ENCODE data around the gene RAG1. TPM values are rescaled to one million over a fixed set of nuclear protein-coding genes. Genes with fewer than 3 reads are reported as not detected.

The RAG1 gene
- total and polyA plus RNA-seq, 2 of the 8 experiments (the other 6 are each of a cell fraction or from before 2014, with no cell fraction given): 0.14 to 0.58 TPM

- Histone ChIP-seq H3K56ac (replicated peaks; ENCODE audit: insufficient read length, low read depth, low read length) (no peak overlapping the region), H3K36me3 (ENCODE audit: control insufficient read depth in 2 of 4, insufficient read depth in 4 of 4, low read length in 3 of 4) (no peaks in the 10 kb centered on the region), H3K79me1 (ENCODE audit: low read depth, low read length) (no peaks in the 10 kb centered on the region), H4K20me1 (replicated peaks in 1 of 2; ENCODE audit: control insufficient read depth in 1 of 2, insufficient read depth in 2 of 2, low read length in 2 of 2) (peaks cover 0 to 2% of the 10 kb centered on the region in 2 experiments), H3K4me1 (replicated peaks in 1 of 4; ENCODE audit: control insufficient read depth in 3 of 4, insufficient read depth in 4 of 4, low read length in 3 of 4) (no peaks in the 10 kb centered on the region), H3K9ac (replicated peaks in 1 of 4; ENCODE audit: extremely low read depth in 1 of 4, low read depth in 3 of 4, low read length in 3 of 4) (no peak overlapping the region), H2AK5ac (ENCODE audit: low read depth, low read length) (no peak overlapping the region), H3K14ac (ENCODE audit: insufficient read length) (no peak overlapping the region), H3K27me3 (replicated peaks in 1 of 4; ENCODE audit: control insufficient read depth in 3 of 4, extremely low read depth in 1 of 4, insufficient read depth in 3 of 4, low read length in 3 of 4) (no peaks in the 10 kb centered on the region), H4K91ac (replicated peaks; ENCODE audit: insufficient read length, low read length) (no peak overlapping the region), H3K23me2 (ENCODE audit: low read depth, low read length) (no peaks in the 10 kb centered on the region), H2BK12ac (ENCODE audit: low read depth, low read length) (no peak overlapping the region), H3K18ac (ENCODE audit: extremely low read depth, low read length) (no peak overlapping the region), H2AFZ (ENCODE audit: low read length) (peak overlapping the region; percentile 72), H3K4ac (replicated peaks; ENCODE audit: insufficient read length, low read depth, low read length) (no peak overlapping the region), H3K4me3 (ENCODE audit: extremely low read depth in 1 of 4, insufficient read depth in 2 of 4, low read depth in 3 of 4, low read length in 4 of 4) (peak overlapping the region in 3 of 4 experiments; percentile 7 to 50 (median 20); a peak in 4 of 8 replicates), H2BK15ac (ENCODE audit: low read length) (no peak overlapping the region), H4K5ac (ENCODE audit: insufficient read length, low read depth, low read length) (no peak overlapping the region), H3K79me2 (ENCODE audit: control insufficient read depth in 1 of 2, insufficient read depth in 2 of 2, low read length in 2 of 2) (no peaks in the 10 kb centered on the region), H3K27ac (ENCODE audit: low read depth, low read length) (no peak overlapping the region), H3K23ac (ENCODE audit: insufficient read length) (no peak overlapping the region), H2BK5ac (ENCODE audit: low read depth, low read length) (no peak overlapping the region), H4K8ac (ENCODE audit: extremely low read depth, insufficient read depth, low read length) (no peak overlapping the region), H2BK20ac (ENCODE audit: low read length) (no peak overlapping the region), H2BK120ac (replicated peaks; ENCODE audit: low read depth, low read length) (no peak overlapping the region), H3K9me3 (ENCODE audit: insufficient read depth in 2 of 2, low read depth in 1 of 2, low read length in 1 of 2) (peaks cover 0 to 3% of the 10 kb centered on the region in 2 experiments; a peak in 1 of 4 replicates), H3K4me2 (ENCODE audit: insufficient read depth in 1 of 2, low read depth in 2 of 2, low read length in 2 of 2) (peak overlapping the region; percentile 9 to 48; a peak in 3 of 4 replicates)
- FAIRE-seq (peak; percentile 79), DNase-seq (ENCODE audit: low read depth in 1 of 2, low spot score in 2 of 2) (peak in 1 of 2 experiments; percentile 53)
- TF ChIP-seq KDM4A (IDR thresholded peaks at IDR 0.05; ENCODE audit: low read depth, low read length, severe bottlenecking) (no peak), GTF2F1 (IDR thresholded peaks at IDR 0.05; ENCODE audit: borderline replicate concordance, low read depth, low read length) (no peak), BCL11A (IDR thresholded peaks at IDR 0.05; ENCODE audit: low read depth in 2 of 2, low read length in 2 of 2) (no peak), RAD21 (IDR thresholded peaks at IDR 0.05 in 1 of 2, conservative IDR thresholded peaks at IDR 0.05 in 1 of 2; ENCODE audit: low read depth in 2 of 2, low read length in 2 of 2) (peak; percentile 85 to 89)
- TF ChIP-seq, protein P1, sequence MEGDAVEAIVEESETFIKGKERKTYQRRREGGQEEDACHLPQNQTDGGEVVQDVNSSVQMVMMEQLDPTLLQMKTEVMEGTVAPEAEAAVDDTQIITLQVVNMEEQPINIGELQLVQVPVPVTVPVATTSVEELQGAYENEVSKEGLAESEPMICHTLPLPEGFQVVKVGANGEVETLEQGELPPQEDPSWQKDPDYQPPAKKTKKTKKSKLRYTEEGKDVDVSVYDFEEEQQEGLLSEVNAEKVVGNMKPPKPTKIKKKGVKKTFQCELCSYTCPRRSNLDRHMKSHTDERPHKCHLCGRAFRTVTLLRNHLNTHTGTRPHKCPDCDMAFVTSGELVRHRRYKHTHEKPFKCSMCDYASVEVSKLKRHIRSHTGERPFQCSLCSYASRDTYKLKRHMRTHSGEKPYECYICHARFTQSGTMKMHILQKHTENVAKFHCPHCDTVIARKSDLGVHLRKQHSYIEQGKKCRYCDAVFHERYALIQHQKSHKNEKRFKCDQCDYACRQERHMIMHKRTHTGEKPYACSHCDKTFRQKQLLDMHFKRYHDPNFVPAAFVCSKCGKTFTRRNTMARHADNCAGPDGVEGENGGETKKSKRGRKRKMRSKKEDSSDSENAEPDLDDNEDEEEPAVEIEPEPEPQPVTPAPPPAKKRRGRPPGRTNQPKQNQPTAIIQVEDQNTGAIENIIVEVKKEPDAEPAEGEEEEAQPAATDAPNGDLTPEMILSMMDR (IDR thresholded peaks at IDR 0.05; ENCODE audit: control extremely low read depth in 1 of 3, insufficient read depth in 1 of 3, low read depth in 1 of 3, low read length in 3 of 3): peak in 2 of 3 experiments; percentile 57 to 83; a peak in 3 of 4 replicates
- CTCF ChIA-PET (ENCODE audit: partially characterized antibody): interaction anchor here (0.8 to 8.1 kb wide), 48 partner anchors 11 to 380 kb away, joined by 3 to 155 read pairs (median 4); no protein-coding TSS in a partner anchor
- WGBS, 2 experiments (ENCODE audit: extremely low coverage in 1 of 2, insufficient coverage in 1 of 2, insufficient read length in 1 of 2, insufficient replicate concordance in 2 of 2, low coverage in 1 of 2, low lambda C conversion rate in 2 of 2, missing lambda C conversion rate in 1 of 2): 41% methylated on average over 15 of the region's 15 CpGs; no CpG with 5 or more reads in 1 of the 2 experiments
- POLR2A ChIA-PET (ENCODE audit: partially characterized antibody): interaction anchor here (0.9 to 1.5 kb wide), 2 partner anchors 9 to 29 kb away, joined by 3 read pairs; partner anchors contain the start of gene IFTAP
Measured at GRCh38 chr11:36564376-36565030, 3.3 kb upstream of the RAG1 start.
